Measurements from ENCODE around the gene MYOM1.

GRCh38 chr18:3088449-3088848 lies 131.3 kb downstream of the MYOM1 start:
- TF ChIP-seq, protein P1, sequence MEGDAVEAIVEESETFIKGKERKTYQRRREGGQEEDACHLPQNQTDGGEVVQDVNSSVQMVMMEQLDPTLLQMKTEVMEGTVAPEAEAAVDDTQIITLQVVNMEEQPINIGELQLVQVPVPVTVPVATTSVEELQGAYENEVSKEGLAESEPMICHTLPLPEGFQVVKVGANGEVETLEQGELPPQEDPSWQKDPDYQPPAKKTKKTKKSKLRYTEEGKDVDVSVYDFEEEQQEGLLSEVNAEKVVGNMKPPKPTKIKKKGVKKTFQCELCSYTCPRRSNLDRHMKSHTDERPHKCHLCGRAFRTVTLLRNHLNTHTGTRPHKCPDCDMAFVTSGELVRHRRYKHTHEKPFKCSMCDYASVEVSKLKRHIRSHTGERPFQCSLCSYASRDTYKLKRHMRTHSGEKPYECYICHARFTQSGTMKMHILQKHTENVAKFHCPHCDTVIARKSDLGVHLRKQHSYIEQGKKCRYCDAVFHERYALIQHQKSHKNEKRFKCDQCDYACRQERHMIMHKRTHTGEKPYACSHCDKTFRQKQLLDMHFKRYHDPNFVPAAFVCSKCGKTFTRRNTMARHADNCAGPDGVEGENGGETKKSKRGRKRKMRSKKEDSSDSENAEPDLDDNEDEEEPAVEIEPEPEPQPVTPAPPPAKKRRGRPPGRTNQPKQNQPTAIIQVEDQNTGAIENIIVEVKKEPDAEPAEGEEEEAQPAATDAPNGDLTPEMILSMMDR (IDR thresholded peaks at IDR 0.05), result no peak
- TF ChIP-seq POLR2A (IDR thresholded peaks at IDR 0.05), result no peak
